ENCODE measurements around the gene APCDD1L.
"Not testable (repeated sequence)": the region's sequence is repeated elsewhere in the genome, so short reads cannot be mapped to it uniquely, and the experiment has no call there.

The APCDD1L gene

GRCh38 chr20:58544286-58544685 lies 29.1 kb upstream of the APCDD1L start:
- Histone ChIP-seq H3K4me3 (replicated peaks; ENCODE audit: insufficient read depth, low read length) (no peak overlapping the region), H3K27ac (replicated peaks) (no peak overlapping the region), H3K27me3 (ENCODE audit: insufficient read depth, poor library complexity, severe bottlenecking) (peaks cover 3% of the 10 kb centered on the region)
- no peak for DNase-seq (ENCODE audit: low read depth in 1 of 2, low spot score in 1 of 2)
- TF ChIP-seq POLR2AphosphoS5 (IDR thresholded peaks at IDR 0.05; ENCODE audit: low read depth) (no peak), SPI1 (IDR thresholded peaks at IDR 0.05; ENCODE audit: borderline replicate concordance, low read depth) (no peak)
- TF ChIP-seq, protein P1, sequence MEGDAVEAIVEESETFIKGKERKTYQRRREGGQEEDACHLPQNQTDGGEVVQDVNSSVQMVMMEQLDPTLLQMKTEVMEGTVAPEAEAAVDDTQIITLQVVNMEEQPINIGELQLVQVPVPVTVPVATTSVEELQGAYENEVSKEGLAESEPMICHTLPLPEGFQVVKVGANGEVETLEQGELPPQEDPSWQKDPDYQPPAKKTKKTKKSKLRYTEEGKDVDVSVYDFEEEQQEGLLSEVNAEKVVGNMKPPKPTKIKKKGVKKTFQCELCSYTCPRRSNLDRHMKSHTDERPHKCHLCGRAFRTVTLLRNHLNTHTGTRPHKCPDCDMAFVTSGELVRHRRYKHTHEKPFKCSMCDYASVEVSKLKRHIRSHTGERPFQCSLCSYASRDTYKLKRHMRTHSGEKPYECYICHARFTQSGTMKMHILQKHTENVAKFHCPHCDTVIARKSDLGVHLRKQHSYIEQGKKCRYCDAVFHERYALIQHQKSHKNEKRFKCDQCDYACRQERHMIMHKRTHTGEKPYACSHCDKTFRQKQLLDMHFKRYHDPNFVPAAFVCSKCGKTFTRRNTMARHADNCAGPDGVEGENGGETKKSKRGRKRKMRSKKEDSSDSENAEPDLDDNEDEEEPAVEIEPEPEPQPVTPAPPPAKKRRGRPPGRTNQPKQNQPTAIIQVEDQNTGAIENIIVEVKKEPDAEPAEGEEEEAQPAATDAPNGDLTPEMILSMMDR (IDR thresholded peaks at IDR 0.05; ENCODE audit: insufficient read depth, low read length), result no peak

DNA sequence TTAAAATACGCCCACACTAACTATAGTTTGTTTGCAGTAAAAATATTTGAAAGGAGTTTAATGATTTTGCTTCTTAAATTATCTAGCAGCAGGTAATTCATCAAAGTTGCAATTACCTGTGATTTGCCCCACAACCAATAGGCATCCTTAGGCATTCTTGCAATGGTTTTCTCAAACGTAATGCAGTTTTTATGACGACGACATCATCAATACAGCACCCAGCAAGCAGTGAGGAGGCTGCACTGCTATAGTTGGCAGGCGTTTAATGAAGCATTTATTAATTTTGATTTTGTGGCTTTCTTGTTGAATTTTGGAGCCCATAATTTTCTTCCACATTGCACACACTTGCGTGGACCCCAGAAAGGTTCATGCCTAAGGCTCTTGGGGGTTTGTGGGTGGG lies 28.1 kb upstream of the APCDD1L start:
- DNase-seq (ENCODE audit: low read depth in 1 of 2, low spot score in 1 of 2), result no peak
- Histone ChIP-seq H3K27me3 (ENCODE audit: insufficient read depth, poor library complexity, severe bottlenecking) (peaks cover 3% of the 10 kb centered on the region), H3K4me3 (replicated peaks; ENCODE audit: insufficient read depth, low read length) (no peak overlapping the region), H3K27ac (replicated peaks) (no peak overlapping the region)
- TF ChIP-seq SPI1 (IDR thresholded peaks at IDR 0.05; ENCODE audit: borderline replicate concordance, low read depth) (no peak), POLR2AphosphoS5 (IDR thresholded peaks at IDR 0.05; ENCODE audit: low read depth) (no peak), GABPA (IDR thresholded peaks at IDR 0.05; ENCODE audit: low read depth) (no peak)
- TF ChIP-seq, protein P1 (IDR thresholded peaks at IDR 0.05; ENCODE audit: insufficient read depth, low read length), result no peak
- TF ChIP-seq, protein P2, sequence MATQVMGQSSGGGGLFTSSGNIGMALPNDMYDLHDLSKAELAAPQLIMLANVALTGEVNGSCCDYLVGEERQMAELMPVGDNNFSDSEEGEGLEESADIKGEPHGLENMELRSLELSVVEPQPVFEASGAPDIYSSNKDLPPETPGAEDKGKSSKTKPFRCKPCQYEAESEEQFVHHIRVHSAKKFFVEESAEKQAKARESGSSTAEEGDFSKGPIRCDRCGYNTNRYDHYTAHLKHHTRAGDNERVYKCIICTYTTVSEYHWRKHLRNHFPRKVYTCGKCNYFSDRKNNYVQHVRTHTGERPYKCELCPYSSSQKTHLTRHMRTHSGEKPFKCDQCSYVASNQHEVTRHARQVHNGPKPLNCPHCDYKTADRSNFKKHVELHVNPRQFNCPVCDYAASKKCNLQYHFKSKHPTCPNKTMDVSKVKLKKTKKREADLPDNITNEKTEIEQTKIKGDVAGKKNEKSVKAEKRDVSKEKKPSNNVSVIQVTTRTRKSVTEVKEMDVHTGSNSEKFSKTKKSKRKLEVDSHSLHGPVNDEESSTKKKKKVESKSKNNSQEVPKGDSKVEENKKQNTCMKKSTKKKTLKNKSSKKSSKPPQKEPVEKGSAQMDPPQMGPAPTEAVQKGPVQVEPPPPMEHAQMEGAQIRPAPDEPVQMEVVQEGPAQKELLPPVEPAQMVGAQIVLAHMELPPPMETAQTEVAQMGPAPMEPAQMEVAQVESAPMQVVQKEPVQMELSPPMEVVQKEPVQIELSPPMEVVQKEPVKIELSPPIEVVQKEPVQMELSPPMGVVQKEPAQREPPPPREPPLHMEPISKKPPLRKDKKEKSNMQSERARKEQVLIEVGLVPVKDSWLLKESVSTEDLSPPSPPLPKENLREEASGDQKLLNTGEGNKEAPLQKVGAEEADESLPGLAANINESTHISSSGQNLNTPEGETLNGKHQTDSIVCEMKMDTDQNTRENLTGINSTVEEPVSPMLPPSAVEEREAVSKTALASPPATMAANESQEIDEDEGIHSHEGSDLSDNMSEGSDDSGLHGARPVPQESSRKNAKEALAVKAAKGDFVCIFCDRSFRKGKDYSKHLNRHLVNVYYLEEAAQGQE (IDR thresholded peaks at IDR 0.05; ENCODE audit: insufficient replicate concordance, low read depth), result no peak

GRCh38 chr20:58542411-58543095 lies 27.4 kb upstream of the APCDD1L start:
- H3K27ac ChIP-seq (replicated peaks), result no peak overlapping the region
- no peak overlapping the region for H3K4me3 ChIP-seq (replicated peaks; ENCODE audit: insufficient read depth, low read length)
- TF ChIP-seq POLR2AphosphoS5 (IDR thresholded peaks at IDR 0.05; ENCODE audit: low read depth), result no peak
- TF ChIP-seq, protein P2 (IDR thresholded peaks at IDR 0.05; ENCODE audit: insufficient replicate concordance, low read depth), result no peak
- no peak for DNase-seq (ENCODE audit: low read depth in 1 of 2, low spot score in 1 of 2)
- peaks cover 3% of the 10 kb centered on the region for H3K27me3 ChIP-seq (ENCODE audit: insufficient read depth, poor library complexity, severe bottlenecking)

- H3K27me3 ChIP-seq (ENCODE audit: insufficient read depth, poor library complexity, severe bottlenecking); H3K27ac ChIP-seq (replicated peaks); DNase-seq (ENCODE audit: low read depth in 1 of 2, low spot score in 1 of 2); H3K4me3 ChIP-seq (replicated peaks; ENCODE audit: insufficient read depth, low read length): not testable (repeated sequence)
Measured at GRCh38 chr20:58542034-58542410, 26.8 kb upstream of the APCDD1L start.

DNA sequence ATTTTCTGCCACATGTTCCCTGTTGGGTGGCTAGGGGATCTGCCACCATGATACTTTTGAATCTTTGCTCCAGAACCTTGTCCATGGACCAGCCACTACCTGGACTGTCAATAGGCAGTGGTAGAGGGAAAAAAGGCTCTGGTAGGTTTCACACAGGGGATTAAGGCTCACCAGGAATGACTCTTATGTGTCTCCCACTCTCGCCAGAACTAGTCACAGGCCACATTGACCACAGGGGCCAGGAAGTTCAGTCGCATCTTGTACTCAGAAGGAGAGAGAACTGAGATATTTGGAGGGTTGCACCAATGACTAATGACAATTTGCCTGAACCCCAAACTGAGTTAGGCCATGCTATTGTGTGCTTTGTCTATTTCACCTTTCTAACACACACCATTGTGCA lies 23.6 kb upstream of the APCDD1L start:
- H3K4me3 ChIP-seq (replicated peaks; ENCODE audit: insufficient read depth, low read length), result no peak overlapping the region
- no peak for TF ChIP-seq POLR2AphosphoS5 (IDR thresholded peaks at IDR 0.05; ENCODE audit: low read depth)
- no peak for TF ChIP-seq GABPA (IDR thresholded peaks at IDR 0.05; ENCODE audit: low read depth)
- TF ChIP-seq, protein P1 (IDR thresholded peaks at IDR 0.05; ENCODE audit: insufficient read depth, low read length), result no peak
- TF ChIP-seq, protein P2 (IDR thresholded peaks at IDR 0.05; ENCODE audit: insufficient replicate concordance, low read depth), result no peak
- TF ChIP-seq SPI1 (IDR thresholded peaks at IDR 0.05; ENCODE audit: borderline replicate concordance, low read depth), result no peak
- H3K27ac ChIP-seq (replicated peaks), result no peak overlapping the region
- H3K27me3 ChIP-seq (ENCODE audit: insufficient read depth, poor library complexity, severe bottlenecking), result no peaks in the 10 kb centered on the region
- DNase-seq (ENCODE audit: low read depth in 1 of 2, low spot score in 1 of 2), result no peak

Measured in HL-60 (cell line).